HG02610 (cell line): Measurements from ENCODE around the gene DTNB.
"Not testable (repeated sequence)": the region's sequence is repeated elsewhere in the genome, so short reads cannot be mapped to it uniquely, and the experiment has no call there.

ENCODE experiments used
- ATAC-seq: cut with Tn5 transposase; IDR thresholded peaks from one replicate; pipeline ENCODE4 v1.9.1; 2021; ENCODE audit warnings: mild to moderate bottlenecking, moderate library complexity; ENCODE audit not compliant: unreplicated experiment

DTNB gene

GRCh38 chr2:25549571-25549970 lies 123.8 kb downstream of the DTNB start:
- ATAC-seq, result not testable (repeated sequence)

GRCh38 chr2:25548601-25549000 lies 124.8 kb downstream of the DTNB start:
- ATAC-seq, result no peak

GRCh38 chr2:25546852-25547251 lies 126.5 kb downstream of the DTNB start:
- no peak for ATAC-seq

- no peak for ATAC-seq
Measured at GRCh38 chr2:25545899-25546298, 127.5 kb downstream of the DTNB start.

- no peak for ATAC-seq
Measured at GRCh38 chr2:25544445-25544844, 128.9 kb downstream of the DTNB start.

GRCh38 chr2:25543939-25544338 lies 129.4 kb downstream of the DTNB start:
- ATAC-seq, result no peak

GRCh38 chr2:25541378-25541777 lies 132.0 kb downstream of the DTNB start:
- no peak for ATAC-seq

- no peak for ATAC-seq
Measured at GRCh38 chr2:25539136-25539535, 134.2 kb downstream of the DTNB start.

GRCh38 chr2:25537526-25537925 lies 135.9 kb downstream of the DTNB start:
- ATAC-seq, result no peak

GRCh38 chr2:25535411-25536289 lies 137.7 kb downstream of the DTNB start:
- ATAC-seq, result not testable (repeated sequence)

GRCh38 chr2:25534937-25535336 lies 138.4 kb downstream of the DTNB start:
- not testable (repeated sequence) for ATAC-seq

GRCh38 chr2:25534455-25534854 lies 138.9 kb downstream of the DTNB start:
- ATAC-seq, result no peak

GRCh38 chr2:25533771-25534170 lies 139.6 kb downstream of the DTNB start:
- ATAC-seq, result not testable (repeated sequence)

GRCh38 chr2:25532521-25532920 lies 140.9 kb downstream of the DTNB start:
- no peak for ATAC-seq

- ATAC-seq, result no peak
Measured at GRCh38 chr2:25529034-25529433, 144.3 kb downstream of the DTNB start.

GRCh38 chr2:25528173-25528572 lies 145.2 kb downstream of the DTNB start:
- ATAC-seq, result no peak

GRCh38 chr2:25524507-25524906 lies 148.9 kb downstream of the DTNB start:
- ATAC-seq, result peak; percentile 70

- no peak for ATAC-seq
Measured at GRCh38 chr2:25523060-25523459, 150.3 kb downstream of the DTNB start.

- ATAC-seq, result peak; percentile 52
Measured at GRCh38 chr2:25521665-25522387, 151.6 kb downstream of the DTNB start.

- no peak for ATAC-seq
Measured at GRCh38 chr2:25521126-25521525, 152.3 kb downstream of the DTNB start.

- no peak for ATAC-seq
Measured at GRCh38 chr2:25517701-25518100, 155.7 kb downstream of the DTNB start.

- ATAC-seq, result no peak
Measured at GRCh38 chr2:25514043-25514637, 159.2 kb downstream of the DTNB start.
